Astrocyte of the hippocampus (primary cell): ENCODE data around the gene LEMD3.

Experiments used
- DNase-seq: peaks from one replicate; pipeline ENCODE4 v3.0.0; 2011; ENCODE audit warnings: low read depth, low spot score

The LEMD3 gene

DNA sequence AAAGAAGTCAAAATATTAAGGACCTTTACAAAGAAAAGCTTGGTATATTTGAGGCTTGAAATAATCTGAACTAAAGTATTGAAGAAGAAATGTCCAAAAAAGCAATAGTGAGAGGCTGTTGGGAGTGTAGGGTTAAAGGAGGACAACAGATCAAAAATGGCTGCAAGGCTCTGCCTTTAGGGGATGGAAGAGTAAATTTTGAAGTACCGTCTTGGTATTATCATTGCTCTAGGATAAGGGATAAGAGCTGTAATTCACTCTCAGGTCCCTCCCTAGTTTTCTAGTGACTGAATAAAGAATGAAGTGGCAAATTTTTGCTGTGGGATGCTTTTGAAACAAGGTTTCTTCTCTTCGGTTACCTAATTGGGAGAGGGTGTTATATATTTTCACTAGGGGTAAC is 38.7 kb downstream of the LEMD3 start:
- no peak for DNase-seq

DNA sequence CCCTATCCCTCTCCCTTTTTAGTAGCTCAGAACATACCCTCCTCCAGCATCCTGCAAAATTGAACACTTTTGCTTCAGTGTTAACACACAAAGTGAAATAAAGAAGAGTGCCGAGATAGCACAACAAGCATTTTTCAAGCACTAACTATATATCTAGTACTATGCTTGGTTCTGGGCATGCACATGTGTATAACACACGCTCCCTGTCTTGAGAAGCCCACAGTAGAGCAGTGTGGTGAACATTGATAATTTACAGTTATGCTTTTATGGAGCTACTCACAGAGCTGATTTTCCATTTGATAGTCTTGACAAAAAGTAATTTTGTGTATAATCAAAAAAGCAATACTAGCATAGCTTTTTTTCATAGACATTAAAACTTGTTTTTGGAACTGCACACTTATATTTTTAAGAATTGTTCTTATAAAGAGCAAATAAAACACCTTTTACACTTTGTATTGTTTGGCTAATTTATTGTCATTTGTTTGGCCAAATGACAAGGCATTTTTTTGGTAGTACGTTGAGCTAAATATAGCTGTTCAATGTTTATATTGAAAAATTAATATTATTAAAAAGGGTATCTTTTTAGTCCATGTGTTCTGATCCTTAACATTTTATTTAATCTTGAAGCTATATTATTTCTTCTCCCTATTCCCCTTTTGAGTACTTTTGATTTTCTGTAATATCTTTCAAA is 39.7 kb downstream of the LEMD3 start:
- no peak for DNase-seq

DNA sequence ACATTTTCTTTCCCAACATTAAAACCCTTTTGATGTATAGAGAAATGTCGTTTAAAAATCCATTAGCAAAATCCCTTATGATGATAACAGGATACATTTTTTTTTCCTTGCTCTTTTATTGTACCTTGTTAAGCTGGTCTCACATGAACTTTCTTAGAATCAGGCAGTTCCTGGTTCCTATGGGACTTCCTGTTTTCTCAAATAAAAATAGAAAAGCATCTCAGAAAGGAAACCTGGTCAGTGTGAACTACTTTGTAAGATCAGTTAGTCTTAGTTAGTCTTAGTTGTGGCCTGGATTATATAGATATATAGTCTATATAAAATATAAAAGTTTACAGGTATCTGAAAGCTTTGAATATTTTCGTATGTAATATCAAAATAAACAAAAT is 40.3 kb downstream of the LEMD3 start:
- no peak for DNase-seq

DNA sequence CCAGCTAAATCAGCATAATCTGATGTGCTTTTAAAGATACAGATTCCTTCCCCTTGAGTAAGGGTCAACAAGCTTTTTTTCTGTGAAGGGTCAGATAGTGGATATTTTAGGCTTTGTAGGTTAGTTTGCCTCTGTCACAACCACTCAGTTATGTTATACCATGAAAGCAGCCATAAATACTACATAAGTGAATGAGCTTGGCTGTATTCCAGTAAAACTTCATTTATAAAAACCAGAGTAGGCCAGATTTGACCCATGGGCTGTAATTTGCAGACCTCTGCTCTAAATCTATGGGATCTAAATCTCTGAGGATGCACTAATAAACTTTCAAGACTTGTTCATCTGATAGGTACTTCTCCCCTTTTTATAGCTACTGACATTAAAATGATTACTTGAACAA is 47.7 kb downstream of the LEMD3 start:
- DNase-seq: no peak

DNA sequence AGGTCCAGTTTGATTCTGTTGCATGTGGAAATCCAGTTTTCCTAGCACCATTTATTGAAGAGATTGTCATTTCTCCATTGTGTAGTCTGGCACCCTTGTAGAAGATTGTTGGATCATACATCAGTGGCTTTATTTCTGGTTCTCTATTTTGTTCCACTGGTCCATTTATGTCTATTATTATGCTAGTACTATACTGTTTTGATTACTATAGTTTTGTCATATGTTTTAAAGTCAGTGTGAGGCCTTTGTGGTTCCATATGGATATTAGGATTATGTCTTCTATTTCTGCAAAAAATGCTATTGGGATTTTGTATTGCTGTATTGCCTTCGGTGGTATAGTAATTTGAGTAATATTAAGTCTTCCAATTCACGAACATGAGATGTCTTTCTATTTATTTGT is 51.4 kb downstream of the LEMD3 start:
- DNase-seq: no peak

DNA sequence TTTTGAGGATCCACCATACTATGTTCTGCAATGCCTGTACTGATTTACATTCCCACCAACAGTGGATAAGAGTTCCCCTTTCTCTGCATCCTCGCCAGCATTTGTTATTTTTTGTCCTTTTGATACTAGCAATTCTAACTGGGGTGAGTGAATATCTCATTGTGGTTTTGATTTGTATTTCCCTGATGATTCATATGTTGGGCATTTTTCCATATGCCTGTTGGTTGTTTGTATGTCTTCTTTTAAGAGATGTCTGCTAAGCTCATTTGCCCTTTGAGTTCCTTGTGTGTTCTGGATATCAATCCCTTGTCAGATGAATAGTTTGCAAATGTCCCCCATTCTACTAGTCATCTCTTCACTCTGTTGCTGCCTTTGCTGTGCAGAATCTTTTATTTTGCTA is 60.1 kb downstream of the LEMD3 start:
- DNase-seq: peak; percentile 56

DNA sequence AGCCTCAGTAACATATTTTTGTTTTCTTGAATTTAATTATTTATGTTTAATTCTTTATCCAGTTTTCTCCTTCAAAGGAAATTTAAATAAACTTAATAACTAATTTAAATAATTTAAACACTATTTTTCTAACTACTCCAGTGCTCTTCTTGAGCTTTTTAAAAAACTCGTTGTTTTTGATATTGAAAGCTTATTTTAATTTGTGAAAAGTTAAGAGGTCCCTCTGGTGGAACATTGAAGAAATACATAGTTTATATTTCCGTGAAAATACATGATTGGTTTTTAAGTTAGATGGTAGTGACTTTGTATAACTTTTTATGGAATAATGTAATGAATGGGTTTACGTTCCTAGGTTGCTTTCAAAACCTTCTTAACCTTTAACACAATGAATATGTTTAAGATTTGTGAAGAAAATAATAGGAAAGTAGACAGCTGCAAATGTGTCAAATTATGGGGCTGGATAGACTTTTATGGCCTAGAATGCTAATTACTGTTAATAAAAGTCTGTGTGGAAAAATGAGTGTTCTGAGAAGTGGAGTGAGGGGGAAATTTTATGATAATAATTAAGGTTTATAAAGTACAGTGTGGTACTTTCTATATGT is 63.2 kb downstream of the LEMD3 start:
- DNase-seq: peak; percentile 25

DNA sequence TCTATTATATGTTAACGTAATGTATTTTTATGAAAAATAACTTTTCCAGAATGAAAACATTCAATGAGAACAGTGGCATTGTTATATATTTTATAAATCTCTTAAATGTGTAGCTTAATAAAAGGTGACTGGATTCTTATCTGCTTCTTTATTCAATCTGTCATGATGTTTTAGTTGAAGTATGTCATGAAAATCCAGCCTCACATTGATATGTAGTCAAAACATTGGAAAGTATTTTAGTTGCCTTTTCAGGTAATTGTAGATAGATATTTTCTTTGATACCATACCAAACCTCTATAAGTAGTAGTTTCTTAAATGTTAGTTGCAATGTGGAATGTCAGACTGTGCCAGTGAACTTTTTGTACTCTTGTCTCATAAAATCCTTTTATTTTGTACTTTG is 67.8 kb downstream of the LEMD3 start:
- no peak for DNase-seq

DNA sequence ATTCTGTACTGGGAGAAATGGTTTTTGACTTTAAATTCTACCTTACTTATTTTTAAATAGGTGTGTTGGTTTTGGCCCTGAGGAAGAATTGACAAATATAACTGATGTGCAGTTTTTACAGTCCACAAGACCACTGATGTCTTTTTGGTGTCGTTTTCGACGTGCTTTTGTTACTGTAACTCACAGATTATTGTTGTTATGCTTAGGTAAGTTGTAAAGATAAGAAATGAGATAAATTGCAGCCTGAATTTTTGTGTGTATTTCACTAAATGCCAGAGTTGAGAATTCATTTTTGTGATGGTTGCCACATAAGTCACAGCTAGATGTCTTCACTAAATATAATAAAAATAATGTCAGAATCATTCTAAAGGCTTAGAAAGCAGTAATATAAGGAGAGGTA is 69.2 kb downstream of the LEMD3 start:
- DNase-seq: no peak

DNA sequence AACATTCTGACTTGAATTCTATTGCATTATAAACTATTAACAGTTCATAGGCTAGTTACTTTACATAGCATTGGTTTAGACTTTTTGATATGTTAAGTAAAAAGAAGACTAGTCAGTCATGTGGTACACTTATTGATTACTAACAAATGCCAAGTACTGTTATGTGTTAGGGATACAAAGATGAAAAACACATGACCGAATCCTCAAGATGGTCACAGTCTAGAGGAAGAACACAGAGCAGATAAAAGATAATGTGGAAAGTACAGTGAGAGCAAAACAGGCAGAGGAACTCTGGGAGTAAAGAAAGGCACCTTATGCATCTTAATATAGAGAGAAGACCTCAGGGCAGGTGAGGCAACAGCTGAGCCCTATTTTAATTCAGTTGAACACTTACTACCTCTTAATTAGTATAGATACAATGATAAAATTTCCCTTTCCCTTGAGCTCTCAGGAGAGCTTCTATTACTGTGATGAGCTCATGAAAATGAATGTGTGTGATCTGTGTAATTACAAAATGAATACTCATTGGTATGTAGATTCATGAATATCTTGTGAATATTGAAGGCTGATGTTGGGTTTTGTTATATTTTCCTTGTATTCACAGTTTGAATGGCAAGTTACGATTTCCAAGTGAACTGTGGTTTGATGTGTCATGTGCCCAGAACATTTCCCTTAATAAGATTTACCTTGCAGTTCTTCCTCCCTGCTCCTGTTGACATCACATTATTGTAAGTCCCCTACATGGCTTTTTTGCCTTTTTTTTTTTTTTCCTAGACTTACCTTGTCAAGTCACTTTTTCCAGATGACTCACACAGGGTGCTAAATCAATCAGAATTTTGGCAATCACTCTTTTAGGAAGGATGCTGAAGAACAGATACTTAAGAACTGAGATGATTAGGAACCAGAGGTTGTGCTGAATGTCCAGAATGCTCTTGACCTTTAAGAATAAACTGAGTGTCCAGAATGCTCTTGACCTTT is 79.6 kb downstream of the LEMD3 start:
- DNase-seq: peak; percentile 6

DNA sequence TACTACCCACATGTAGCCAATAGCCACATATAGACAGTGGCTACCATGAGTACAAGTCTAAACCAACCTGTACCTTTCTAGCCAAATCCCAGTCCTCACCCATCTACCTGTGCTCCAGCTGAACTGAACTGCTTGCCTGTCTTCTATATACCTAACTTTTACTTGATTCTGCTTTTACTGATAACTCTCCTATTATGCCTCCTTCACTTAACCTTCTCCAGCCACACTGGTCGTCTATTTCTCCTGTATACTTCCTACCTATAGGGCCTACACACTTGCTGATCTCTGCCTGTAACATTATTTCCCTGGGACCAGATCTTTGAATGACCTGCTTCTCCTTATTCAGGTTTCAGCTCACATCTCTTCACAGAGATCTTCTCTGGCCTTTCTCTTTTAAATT is 83.1 kb downstream of the LEMD3 start:
- DNase-seq: no peak

DNA sequence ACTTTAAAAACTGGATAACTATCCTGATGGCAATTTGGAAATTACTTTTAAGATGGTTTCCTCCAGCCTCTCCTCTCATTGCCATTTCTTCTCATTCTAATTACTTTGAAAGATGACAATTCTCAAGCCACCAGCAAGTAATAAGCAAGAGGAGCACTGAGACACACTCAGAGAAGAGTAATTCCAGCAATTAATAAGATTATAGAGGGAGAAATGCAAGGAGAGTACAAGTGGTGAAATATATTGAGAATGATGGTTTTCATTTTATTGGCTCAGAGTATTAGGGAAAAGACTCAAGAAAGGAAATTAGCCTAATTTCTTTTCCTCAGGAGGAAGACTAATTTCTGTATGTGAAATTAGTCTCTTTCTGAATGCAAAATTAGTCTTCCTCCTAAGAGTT is 88.6 kb downstream of the LEMD3 start:
- DNase-seq: no peak

DNA sequence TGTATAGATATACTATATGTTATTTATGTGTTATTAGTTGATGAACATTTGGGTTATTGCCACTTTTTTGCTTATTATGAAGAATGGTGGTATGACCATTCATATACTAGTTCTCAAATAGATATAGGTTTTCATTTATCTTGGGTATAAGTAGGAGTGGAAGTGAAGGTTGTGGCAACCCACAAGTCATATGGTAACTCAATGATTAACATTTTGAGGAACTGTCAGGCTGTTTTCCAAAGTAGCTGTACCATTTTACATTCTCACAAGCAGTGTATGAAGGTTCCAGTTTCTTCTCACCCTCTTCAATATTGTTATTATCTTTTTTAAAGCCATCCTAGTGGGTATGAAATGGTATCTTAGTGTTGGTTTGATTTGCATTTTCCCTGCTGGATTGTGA is 90.1 kb downstream of the LEMD3 start:
- no peak for DNase-seq

DNA sequence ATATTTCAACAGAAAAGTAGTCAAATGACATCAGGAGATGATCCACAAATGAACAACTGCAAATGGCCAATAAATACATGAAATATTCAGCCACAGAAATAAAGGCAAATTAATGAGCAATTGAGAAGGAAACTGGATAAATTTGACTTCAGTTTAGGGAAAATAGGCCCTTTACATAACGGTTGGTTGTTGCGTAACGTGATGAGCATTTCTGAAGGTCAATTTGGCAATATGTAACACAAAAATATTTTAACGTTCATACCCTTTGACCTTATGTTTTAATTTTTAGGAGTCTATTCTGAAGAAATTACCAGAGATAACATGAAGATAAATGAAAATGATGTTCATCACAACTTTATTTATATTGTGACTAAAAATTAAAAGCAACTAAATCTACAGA is 94.4 kb downstream of the LEMD3 start:
- DNase-seq: no peak

DNA sequence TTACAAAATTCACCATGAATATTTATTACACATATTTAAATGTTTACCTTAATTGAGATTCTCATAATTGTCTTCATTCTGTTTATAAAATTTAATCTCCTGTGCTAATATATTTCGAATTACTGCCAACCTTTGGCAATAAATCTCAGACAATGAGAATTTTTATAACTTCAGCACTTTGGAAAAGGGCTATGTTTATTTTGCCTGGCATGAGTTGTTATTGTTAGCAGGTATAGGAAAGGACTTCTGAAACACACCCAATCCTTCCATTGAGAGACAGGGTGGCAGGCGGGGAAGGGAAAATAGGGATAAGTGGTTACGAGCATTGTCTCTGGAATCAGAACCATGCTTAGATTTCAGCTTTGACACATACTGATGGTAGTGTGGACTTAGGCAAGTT is 97.0 kb downstream of the LEMD3 start:
- DNase-seq: no peak

DNA sequence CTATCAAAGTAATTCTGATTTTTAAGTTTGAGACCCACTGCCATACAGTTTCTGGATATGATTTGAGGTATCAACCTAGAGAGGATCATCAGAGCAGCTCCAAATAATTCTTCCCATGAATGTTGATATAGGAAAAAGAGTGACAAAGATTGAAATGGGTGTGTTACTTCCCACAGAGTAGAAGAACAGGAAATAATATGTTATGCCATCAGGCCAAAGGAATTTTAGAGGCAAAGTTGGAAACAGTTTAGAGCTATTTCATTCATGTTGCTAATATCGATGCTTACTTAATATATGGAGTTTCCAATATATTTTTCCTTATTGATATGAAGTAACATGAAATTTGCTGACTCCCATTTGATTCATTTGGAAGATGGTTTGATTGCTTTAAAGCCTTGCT is 100.2 kb downstream of the LEMD3 start:
- no peak for DNase-seq

DNA sequence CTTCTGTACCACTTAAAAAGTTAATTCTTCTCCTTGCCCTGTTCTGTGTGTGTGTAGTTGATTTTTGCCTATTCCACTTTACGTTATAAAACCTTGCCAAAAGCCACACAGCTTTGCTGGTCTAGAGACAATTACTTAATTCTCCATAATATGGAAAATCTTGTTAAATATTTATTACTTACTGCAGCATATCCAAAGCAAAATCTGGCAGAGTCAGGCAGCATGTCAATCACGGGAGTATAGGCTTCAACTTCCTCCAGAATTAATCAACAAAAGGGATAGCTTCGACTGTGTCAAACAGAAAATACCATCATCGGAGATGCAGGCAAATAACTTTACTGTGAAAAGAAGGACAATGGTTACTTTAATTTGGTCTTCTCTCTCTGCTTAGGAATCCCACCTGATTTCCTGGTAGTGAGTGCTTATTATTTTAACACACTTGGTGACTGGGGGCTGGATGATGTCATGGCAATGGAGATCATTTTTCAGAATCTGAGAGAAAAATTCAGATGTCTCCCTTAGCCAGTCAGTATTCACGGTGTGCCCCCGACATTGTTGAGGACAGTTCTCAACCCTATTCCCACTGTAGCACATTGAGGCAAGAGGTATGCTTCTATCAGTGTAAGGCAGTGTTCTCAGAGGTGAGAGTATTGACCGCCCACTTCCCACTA is 105.4 kb downstream of the LEMD3 start:
- DNase-seq: no peak

DNA sequence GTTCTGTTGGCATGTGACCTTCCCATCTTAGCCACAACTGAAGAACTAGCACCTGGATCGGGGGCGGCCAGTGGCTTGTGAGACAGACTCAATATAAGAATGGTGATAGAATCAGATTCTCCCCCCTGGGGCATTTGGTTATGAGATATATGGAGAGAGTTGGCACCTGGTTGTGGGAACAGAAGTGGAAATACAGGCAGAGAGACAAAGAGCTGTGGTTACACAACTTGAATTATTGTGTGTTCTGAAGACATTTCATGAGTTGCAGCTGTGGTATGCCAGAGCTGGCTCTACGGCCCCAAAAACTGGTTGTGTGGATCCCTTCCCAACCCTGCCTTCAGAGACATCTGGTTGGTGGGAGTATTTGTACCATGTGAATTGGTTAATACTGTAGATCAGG is 106.2 kb downstream of the LEMD3 start:
- no peak for DNase-seq

DNA sequence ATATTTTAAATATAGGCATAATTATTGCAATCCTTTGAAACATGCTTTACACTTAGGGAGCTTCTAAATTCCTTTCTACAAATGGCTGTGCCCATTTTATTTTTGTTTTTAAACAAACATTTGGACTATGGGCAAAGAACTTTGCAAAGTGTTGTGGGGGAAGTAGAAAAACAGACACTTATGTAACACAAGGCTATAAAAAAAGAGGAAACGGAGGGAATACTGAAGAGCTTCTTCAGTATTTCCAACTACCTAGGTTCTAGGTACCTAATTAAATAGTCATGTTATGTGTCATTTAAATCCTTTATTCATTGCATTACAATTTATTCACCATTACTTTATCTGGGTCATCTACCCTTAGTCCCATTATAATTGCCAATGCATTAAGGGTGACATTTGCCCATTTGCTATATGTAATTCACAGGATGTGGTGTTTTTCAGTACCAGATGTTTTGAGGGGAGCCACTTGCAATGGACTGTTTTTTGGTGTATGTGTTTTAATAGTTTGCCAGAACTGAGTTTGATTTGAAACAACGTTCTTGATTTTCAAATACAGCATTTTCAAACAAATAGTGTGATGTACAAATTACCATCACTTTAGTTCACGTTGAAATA is 107.6 kb downstream of the LEMD3 start:
- no peak for DNase-seq

DNA sequence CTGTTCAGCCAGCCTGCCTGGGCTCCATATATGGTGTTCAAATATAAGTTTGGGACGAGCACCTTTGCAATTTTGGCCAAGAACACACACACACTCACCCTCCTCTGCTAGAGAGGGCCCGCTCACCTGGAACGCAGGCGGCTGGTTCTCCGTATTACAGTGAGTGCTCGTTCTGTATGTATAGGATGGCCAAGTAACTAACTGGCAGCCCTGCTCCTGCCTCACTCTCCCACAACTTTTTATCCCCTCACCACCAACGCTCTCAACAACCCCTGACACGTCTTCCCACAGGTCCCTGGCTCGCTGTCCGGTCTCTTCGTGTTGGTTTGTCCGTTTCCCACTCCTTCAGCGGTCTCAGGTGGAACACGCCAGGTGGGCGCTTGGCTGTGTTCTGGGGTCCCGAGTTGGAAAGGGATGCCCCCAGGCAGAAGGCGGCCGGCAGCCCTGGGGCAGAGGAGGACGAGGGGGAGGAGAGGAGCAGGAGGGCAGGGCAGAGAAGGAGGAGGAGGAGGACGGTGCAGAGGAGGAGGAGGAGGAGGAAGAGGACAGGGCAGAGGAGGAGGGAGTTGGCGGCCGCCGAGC is 108.7 kb downstream of the LEMD3 start:
- DNase-seq: no peak
